ENCODE measurements around the gene C9.

C9 gene

GRCh38 chr5:39341896-39342295, 22.4 kb downstream of the C9 start (continued):
- TF ChIP-seq PATZ1 (tag by site-specific recombination; IDR thresholded peaks at IDR 0.05) (no peak), OVOL3 (tag by site-specific recombination; IDR thresholded peaks at IDR 0.05) (no peak), ZNF404 (tag by site-specific recombination; IDR thresholded peaks at IDR 0.05) (no peak), TRIM28 (IDR thresholded peaks at IDR 0.05; ENCODE audit: borderline replicate concordance, low read length) (no peak), ATF2 (tag by site-specific recombination; IDR thresholded peaks at IDR 0.05; ENCODE audit: low read depth) (no peak), ZNF48 (tag by site-specific recombination; IDR thresholded peaks at IDR 0.05) (no peak), HOXA7 (CRISPR knock-in tag; IDR thresholded peaks at IDR 0.05; ENCODE audit: borderline replicate concordance) (no peak), ZNF221 (tag by site-specific recombination; IDR thresholded peaks at IDR 0.05; ENCODE audit: borderline replicate concordance) (no peak), SCRT2 (tag by site-specific recombination; IDR thresholded peaks at IDR 0.05) (no peak), ZNF660 (tag by site-specific recombination; IDR thresholded peaks at IDR 0.05) (no peak), REST (tag by site-specific recombination; IDR thresholded peaks at IDR 0.05) (no peak)
- TF ChIP-seq, protein P1, sequence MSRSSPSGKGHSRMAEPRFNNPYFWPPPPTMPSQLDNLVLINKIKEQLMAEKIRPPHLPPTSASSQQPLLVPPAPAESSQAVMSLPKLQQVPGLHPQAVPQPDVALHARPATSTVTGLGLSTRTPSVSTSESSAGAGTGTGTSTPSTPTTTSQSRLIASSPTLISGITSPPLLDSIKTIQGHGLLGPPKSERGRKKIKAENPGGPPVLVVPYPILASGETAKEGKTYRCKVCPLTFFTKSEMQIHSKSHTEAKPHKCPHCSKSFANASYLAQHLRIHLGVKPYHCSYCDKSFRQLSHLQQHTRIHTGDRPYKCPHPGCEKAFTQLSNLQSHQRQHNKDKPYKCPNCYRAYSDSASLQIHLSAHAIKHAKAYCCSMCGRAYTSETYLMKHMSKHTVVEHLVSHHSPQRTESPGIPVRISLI (tag by site-specific recombination; IDR thresholded peaks at IDR 0.05) = no peak

GRCh38 chr5:39340506-39340905, 23.8 kb downstream of the C9 start:
- Histone ChIP-seq H3K27ac (ENCODE audit: extremely low read depth, low read depth, low read length) (no peak overlapping the region), H3K4me1 (ENCODE audit: control insufficient read depth, insufficient read depth, low read length) (no peaks in the 10 kb centered on the region), H3K9me3 (ENCODE audit: control insufficient read depth, insufficient read depth, low read depth, low read length) (no peaks in the 10 kb centered on the region), H3K4me3 (ENCODE audit: low read depth, low read length) (no peak overlapping the region), H3K36me3 (ENCODE audit: control insufficient read depth in 2 of 2, insufficient read depth in 1 of 2, low read length in 2 of 2) (no peaks in the 10 kb centered on the region)
- POLR2A ChIA-PET = no interaction called here
- CTCF ChIA-PET = no interaction called here
- TF ChIP-seq ZNF837 (tag by site-specific recombination; IDR thresholded peaks at IDR 0.05) (no peak), ZNF843 (tag by site-specific recombination; IDR thresholded peaks at IDR 0.05) (no peak), ZNF157 (tag by site-specific recombination; IDR thresholded peaks at IDR 0.05) (no peak), ZNF404 (tag by site-specific recombination; IDR thresholded peaks at IDR 0.05) (no peak), ZNF10 (tag by site-specific recombination; IDR thresholded peaks at IDR 0.05) (no peak), ZNF580 (tag by site-specific recombination; IDR thresholded peaks at IDR 0.05) (no peak), ZNF610 (tag by site-specific recombination; IDR thresholded peaks at IDR 0.05; ENCODE audit: borderline replicate concordance) (no peak), ZNF114 (tag by site-specific recombination; IDR thresholded peaks at IDR 0.05) (no peak), ZNF585B (tag by site-specific recombination; IDR thresholded peaks at IDR 0.05) (no peak), SP3 (tag by site-specific recombination; IDR thresholded peaks at IDR 0.05) (no peak), ZNF274 (IDR thresholded peaks at IDR 0.05; ENCODE audit: low read length) (no peak), ZNF274 (tag by site-specific recombination; IDR thresholded peaks at IDR 0.05; ENCODE audit: borderline replicate concordance) (no peak), ZSCAN5A (tag by site-specific recombination; IDR thresholded peaks at IDR 0.05) (no peak), RBAK (tag by site-specific recombination; IDR thresholded peaks at IDR 0.05) (no peak), HOXD13 (CRISPR knock-in tag; IDR thresholded peaks at IDR 0.05; ENCODE audit: borderline replicate concordance) (no peak), TRIM28 (IDR thresholded peaks at IDR 0.05; ENCODE audit: borderline replicate concordance, low read length) (no peak), ZBTB6 (tag by site-specific recombination; IDR thresholded peaks at IDR 0.05) (no peak)

Data from HEK293 (cell line).